ENCODE results near the gene FUT3.
"Not testable (repeated sequence)": the region's sequence is repeated elsewhere in the genome, so short reads cannot be mapped to it uniquely, and the experiment has no call there.

The FUT3 gene

GRCh38 chr19:5851302-5851701 is at the start of gene FUT3:
FUT3 (minus strand) TSS chr19:5851449.
- DNase-seq (ENCODE audit: low read depth) = no peak

- DNase-seq (ENCODE audit: low read depth) = no peak
These were observed 49.7 kb upstream of the FUT3 start for GRCh38 chr19:5900976-5901375.

GRCh38 chr19:5899728-5900526 is 48.7 kb upstream of the FUT3 start:
- no peak for DNase-seq (ENCODE audit: low read depth)

GRCh38 chr19:5897189-5897969 is 46.1 kb upstream of the FUT3 start:
- no peak for DNase-seq (ENCODE audit: low read depth)

- DNase-seq (ENCODE audit: low read depth) = no peak
These were observed 45.3 kb upstream of the FUT3 start for GRCh38 chr19:5896365-5897076.

GRCh38 chr19:5895890-5896289 is 44.6 kb upstream of the FUT3 start:
- no peak for DNase-seq (ENCODE audit: low read depth)

- DNase-seq (ENCODE audit: low read depth) = no peak
These were observed 44.2 kb upstream of the FUT3 start for GRCh38 chr19:5895409-5895808.

GRCh38 chr19:5894704-5895349 is 43.6 kb upstream of the FUT3 start:
- DNase-seq (ENCODE audit: low read depth) = no peak

- no peak for DNase-seq (ENCODE audit: low read depth)
These were observed 42.9 kb upstream of the FUT3 start for GRCh38 chr19:5893907-5894703.

- no peak for DNase-seq (ENCODE audit: low read depth)
These were observed 42.2 kb upstream of the FUT3 start for GRCh38 chr19:5893296-5893903.

GRCh38 chr19:5892772-5893275 is 41.6 kb upstream of the FUT3 start:
- DNase-seq (ENCODE audit: low read depth) = no peak

- no peak for DNase-seq (ENCODE audit: low read depth)
These were observed 40.9 kb upstream of the FUT3 start for GRCh38 chr19:5891938-5892771.

- no peak for DNase-seq (ENCODE audit: low read depth)
These were observed 40.3 kb upstream of the FUT3 start for GRCh38 chr19:5891572-5891937.

- DNase-seq (ENCODE audit: low read depth) = no peak
These were observed 38.9 kb upstream of the FUT3 start for GRCh38 chr19:5890099-5890498.

- DNase-seq (ENCODE audit: low read depth) = no peak
These were observed 38.2 kb upstream of the FUT3 start for GRCh38 chr19:5889288-5889971.

GRCh38 chr19:5884065-5884811 is 33.0 kb upstream of the FUT3 start:
- not testable (repeated sequence) for DNase-seq (ENCODE audit: low read depth)

GRCh38 chr19:5883157-5883873 is 32.1 kb upstream of the FUT3 start:
- DNase-seq (ENCODE audit: low read depth) = not testable (repeated sequence)

GRCh38 chr19:5882421-5882968 is 31.2 kb upstream of the FUT3 start:
- DNase-seq (ENCODE audit: low read depth) = no peak
